ENCODE measurements around the gene ADGRE3.

DNA sequence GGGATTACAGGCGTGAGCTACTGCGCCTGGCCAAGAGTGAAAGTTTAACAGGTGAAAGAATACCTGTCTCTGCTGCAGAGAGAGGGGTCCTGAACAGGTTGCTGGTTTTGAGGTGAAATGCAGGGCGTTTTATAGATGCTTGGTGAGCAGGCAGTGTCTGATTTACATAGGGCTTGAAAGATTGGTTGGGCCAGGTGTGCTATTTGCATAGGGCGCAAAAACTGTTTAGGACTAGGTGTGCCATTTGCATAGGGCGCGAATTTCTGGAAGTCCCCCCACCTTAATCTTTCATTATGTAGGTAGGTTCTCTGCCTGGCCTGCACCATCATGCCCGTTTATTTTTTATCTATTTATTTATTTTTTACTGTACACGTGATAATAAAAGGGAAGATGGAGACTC lies 98.3 kb downstream of the ADGRE3 start:
- TF ChIP-seq EZH2 (IDR thresholded peaks at IDR 0.05; ENCODE audit: insufficient read depth, poor library complexity, severe bottlenecking) (no peak), EZH2phosphoT487 (IDR thresholded peaks at IDR 0.05; ENCODE audit: insufficient read depth, low read depth) (no peak)

All from GM23248 (cell line).